Stomach (tissue), 4 donors: ENCODE results near the gene SORCS2.

Source experiments
- EP300 ChIP-seq: sonication (generic); formaldehyde crosslinking; IDR thresholded peaks from one replicate; pipeline ENCODE4 v1.6.1; 2017; ENCODE audit warnings: antibody characterized with exemption
- TF ChIP-seq, protein P1 (sequence below), 7 experiments: fragments of 450-650 bp in 4 of 7; fragments of 200-600 bp in 3 of 7; sonication (generic) in 3 of 7; IDR thresholded peaks; one replicate each; pipeline ENCODE4 v1.5.1; 2016 to 2019; ENCODE audit warnings: antibody characterized with exemption in 7 of 7, control low read depth in 2 of 7, mild to moderate bottlenecking in 1 of 7

DNA sequence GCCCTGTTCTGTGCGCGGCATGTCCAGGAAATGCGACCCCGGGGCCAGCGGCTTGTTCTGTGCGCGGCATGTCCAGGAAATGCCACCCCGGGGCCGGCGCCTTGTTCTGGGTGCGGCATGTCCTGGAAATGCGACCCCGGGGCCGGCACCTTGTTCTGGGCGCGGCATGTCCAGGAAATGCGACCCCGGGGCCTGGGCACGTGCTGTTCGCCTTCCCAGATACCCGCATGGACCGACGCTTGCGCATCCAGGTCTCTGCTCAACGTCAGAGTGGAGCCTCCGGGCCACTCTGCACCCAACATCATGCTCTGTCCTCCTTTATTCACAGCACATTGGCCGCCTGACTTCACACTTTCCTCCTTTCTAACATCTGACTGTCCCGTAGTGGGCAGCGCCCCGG lies 318.2 kb downstream of the SORCS2 start:
- TF ChIP-seq EP300 = no peak
- TF ChIP-seq, protein P1, sequence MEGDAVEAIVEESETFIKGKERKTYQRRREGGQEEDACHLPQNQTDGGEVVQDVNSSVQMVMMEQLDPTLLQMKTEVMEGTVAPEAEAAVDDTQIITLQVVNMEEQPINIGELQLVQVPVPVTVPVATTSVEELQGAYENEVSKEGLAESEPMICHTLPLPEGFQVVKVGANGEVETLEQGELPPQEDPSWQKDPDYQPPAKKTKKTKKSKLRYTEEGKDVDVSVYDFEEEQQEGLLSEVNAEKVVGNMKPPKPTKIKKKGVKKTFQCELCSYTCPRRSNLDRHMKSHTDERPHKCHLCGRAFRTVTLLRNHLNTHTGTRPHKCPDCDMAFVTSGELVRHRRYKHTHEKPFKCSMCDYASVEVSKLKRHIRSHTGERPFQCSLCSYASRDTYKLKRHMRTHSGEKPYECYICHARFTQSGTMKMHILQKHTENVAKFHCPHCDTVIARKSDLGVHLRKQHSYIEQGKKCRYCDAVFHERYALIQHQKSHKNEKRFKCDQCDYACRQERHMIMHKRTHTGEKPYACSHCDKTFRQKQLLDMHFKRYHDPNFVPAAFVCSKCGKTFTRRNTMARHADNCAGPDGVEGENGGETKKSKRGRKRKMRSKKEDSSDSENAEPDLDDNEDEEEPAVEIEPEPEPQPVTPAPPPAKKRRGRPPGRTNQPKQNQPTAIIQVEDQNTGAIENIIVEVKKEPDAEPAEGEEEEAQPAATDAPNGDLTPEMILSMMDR (IDR thresholded peaks at IDR 0.05) = no peak
